CD4-positive, alpha-beta T cell treated with Interleukin-2 at 100 ng/mL for 4 hours (primary cell): ENCODE measurements around the gene PRKCQ.
"Not testable (repeated sequence)": the region's sequence is repeated elsewhere in the genome, so short reads cannot be mapped to it uniquely, and the experiment has no call there.

Experiments used
- DNase-seq: peaks from one replicate; pipeline ENCODE4 v3.0.0-alpha.2; 2020; ENCODE audit warnings: low spot score

PRKCQ gene

GRCh38 chr10:6455592-6455991 lies 124.5 kb downstream of the PRKCQ start:
- no peak for DNase-seq

- no peak for DNase-seq
Observed at GRCh38 chr10:6446711-6447110, 133.4 kb downstream of the PRKCQ start.

DNA sequence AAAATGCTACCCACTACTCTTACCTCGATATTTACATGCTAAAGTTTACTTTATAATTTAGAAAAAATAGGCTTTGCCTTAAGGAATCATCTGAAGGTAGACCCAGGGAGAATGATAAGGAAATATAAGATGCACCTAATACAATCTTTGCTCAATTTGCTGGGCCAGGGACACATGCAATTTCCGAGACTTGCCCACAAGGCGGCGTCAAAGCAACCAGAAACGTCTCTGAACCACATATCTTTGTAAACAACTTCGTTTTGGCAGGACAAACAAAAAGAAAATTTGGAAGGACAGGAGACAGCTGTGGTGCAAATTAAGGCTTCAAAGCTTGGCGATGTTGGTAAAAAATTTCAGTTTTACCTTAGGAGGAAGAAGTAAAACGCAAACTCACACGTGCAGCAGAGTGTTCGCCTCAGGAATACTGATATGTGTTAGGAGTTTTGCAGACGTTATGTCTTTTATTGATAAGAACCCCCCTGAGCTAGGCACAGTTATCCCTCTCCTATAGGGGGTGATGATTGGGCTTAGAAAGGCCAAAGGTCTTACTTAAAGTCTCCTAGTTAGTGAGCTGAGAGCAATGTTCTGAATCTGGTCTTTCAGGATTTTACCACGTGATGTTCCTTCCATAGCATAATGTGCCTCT lies 134.3 kb downstream of the PRKCQ start:
- peak; percentile 77 for DNase-seq

GRCh38 chr10:6439875-6440274 lies 140.2 kb downstream of the PRKCQ start:
- not testable (repeated sequence) for DNase-seq

DNA sequence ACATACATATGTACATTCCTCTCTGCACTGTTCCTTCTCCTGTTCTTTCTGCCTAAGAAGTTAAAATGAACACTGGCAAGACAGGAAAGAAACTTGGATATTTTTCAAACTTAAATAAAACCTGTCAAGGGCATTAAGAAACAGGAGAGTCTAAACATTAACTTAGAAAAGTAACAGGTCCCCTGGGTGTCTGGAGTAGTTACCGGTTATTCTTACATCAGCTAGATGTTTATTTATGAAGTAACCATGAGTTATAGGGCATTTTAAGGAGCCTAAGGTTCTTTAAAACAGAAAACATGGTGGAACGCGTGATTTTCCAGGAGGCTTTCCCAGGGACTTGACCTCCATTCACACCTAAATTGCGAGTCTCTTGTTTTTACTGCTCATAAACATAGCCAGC lies 148.2 kb downstream of the PRKCQ start:
- DNase-seq: no peak

DNA sequence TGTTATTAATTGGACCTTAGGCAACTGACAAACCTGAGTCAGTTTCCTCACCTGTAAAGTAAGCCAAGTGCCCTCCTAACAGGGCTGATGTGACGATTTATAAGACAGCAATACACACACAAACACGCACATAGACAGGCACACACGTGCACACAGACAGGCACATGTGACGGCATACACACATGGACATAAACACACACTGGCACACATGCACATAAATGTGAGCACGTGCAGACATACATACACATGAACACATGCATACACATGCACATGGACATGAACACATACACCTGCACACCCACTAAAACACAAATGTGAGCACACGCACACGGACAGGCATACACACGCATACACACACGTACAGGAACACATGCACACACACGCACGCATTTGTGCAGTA lies 148.9 kb downstream of the PRKCQ start:
- DNase-seq: no peak

DNA sequence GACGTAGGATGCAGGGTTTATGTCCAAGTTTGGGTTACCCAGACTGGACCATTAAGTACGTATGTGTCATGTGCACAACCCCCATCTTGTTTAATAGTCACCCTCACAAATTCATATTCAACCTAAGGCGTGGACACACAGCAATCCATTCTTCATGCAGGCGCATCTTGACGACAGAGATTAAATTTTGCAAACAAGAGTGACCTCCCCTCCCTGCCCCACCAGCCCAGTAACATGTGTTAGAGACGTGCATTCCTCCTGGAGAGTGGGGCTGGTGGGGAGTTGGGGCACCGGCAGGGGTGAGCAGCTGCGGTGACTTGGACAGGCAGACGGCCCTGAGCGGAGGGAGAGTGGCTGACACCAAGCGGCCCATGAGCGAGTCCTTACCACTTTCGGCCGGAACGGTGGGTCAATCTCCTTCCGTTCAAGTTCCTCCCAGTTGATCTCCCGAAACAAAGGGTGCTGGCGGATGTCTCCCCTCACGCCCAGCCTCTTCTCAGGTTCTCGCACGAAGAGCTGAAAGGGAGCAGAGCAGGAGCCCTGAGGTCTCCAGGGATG lies 149.6 kb downstream of the PRKCQ start:
- DNase-seq: no peak

DNA sequence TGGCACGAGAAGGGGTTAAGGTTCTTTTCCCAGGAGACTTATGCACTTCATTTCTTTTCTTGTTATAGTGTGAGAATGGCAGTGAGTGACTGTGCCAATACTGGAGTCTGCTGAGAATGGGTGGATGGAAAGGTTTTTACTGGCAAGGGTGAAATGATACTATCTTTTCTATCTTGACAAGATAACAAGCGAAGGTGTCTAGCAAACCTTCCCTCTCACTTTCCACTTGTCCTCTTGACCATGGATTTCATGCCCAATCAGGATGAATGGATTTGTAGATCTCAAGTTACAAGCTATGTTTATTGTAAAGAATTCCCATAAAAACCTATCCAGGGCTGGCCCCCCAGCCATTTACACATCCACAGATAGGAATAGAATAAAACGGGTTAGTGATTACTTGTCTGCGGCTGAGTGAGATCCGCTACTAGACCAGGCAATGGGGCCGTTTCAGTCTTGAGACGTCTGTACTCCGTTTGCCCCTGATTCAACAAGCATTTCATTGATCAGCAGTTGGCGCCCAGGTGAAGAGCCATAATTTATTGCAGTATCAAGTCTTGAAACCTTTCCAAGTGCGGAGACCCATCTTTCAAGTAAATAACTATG lies 152.6 kb downstream of the PRKCQ start:
- DNase-seq: no peak

DNA sequence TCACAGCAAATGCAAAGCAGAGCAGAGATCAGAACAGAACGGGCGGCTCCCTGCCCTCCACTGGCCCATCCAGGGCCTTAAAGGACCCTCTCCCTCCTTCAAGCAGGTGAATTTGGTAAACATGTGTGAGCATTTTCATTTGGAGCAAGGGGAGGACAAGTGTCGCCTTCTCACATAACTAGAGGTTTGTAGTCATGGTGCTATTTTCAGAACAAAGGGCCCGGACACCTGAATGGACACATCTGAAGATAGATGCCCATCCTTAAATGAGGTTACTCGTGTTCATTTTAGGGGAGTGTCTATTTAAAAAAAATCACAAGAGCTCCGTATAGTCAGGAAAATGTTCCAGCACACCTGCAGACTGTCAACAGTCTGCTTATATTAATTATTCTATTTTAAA lies 153.8 kb downstream of the PRKCQ start:
- no peak for DNase-seq

DNA sequence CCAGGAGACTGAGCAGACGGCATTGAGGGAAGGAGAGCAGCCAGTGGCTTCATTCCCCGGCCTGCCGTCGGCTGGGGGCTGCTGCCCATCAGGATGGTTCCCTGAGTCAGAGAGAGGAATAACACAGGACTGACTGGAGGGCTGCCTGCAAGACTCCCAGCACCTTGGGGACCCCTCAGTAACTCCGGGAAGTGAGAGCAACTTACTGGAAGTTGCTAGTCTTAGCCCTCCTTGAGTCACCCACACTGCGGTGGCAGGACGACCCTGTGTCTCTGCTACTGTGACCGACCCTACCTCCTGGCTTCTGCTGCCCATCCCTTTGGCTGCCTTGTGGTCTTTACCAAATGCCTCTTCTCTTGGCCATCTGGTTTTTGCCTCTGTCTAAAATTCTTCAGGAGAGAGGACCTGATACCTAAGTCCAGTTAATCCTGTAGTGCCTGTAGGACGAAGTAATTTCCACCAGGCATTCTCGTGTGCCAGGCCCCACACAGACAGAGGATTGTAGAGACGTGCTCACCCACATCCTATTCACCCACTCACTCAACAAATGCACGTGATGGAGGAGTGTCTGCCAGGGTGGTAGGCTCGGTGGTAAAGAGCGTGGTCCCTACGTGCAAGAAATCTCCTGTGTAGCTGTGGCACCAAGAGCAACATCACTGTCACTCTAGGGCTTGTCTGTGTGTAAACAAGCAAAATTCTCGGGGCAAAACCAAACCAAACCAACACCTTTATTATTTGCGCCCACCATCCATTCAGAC lies 156.5 kb downstream of the PRKCQ start:
- DNase-seq: no peak

DNA sequence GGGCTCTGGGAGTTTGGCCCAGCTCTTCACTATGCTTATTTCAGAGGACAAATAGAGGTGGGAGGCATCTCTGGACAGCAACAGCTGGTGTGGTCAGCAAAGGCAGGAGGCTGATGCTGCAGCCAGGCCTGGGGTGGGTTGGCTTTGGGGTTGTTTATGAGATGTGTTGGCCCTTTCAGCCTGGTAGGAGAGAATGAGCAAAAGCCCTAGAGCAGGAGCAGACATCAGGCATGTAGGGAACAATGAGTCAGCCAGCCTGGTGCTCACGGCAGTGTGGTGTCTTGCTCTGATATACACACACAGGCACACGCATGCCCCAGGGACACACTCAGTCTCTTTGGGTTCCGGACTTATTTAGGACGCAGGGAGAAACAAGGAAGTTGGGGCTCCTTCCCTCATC lies 157.1 kb downstream of the PRKCQ start:
- DNase-seq: no peak

DNA sequence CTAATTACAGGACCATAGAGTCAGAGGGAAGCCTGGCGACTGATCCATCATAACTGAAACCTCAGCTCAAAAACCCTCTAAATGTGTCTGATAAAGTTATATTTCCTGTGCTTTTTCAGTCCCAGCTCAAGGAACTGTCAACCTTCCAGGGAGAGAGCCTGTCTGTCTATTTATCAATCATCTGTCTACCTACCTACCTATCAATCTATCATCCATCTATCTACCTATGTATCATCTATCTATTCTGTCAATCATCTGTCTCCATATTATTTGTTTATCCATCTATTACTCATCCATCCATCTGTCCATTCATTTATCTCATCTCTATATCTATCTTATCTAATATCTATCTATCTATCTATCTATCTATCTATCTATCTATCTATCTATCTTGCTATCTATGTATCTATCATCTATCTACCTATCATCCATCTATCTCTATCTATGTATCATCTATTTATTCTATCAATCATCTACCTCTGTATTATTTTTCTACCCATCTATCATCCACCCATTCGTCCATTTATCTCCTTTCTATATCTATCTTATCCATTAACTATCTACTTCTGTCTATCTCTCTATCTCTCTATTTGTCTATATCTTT lies 161.4 kb downstream of the PRKCQ start:
- no peak for DNase-seq

DNA sequence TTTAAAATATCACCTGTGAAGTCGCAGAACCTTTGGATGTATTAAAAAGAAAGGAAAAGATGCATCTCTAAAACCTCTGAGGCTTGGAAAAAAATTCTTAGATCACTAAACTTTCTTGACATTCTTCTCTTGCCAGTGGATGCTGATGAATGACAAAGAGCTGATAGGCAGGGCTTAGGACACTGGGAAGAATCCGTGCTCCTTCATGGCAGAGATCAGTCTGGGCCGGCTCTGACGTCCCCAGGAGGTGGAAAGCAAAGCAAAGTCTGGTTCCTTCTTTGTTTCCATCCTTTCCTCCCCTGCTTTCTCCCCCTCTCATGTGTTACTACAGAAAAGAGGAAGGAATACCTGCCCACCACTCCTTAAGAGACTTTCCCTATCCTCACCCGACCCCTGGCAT lies 161.9 kb downstream of the PRKCQ start:
- DNase-seq: no peak

DNA sequence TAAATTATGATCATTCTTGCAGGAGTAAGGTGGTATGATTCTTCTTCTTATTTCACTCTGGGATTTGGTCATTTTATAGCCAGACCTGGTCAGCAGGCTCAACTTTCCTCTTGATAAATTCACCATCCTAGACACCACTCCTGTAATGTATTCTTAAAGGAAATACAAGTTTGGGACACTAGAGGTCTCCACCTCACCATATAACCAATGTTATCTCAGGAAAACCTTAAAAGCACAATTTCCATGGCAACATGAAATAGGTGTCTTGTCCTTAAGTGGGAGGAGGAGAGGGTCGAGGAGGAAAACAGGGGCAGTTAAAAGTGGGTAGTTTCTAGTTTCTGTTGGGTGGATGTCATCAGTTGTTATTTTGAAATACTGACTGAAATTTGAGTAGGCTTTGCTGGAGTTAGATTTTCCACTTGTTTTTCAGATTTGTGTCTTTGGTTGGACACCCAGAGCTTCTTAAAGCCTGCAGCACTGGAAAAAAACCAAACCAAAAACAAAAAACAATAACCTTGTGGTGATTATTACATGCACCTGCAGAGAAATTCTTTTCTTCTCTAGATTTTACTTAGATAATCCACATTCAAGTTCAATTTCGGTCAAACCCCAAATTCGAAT lies 163.1 kb downstream of the PRKCQ start:
- peak; percentile 68 for DNase-seq

- no peak for DNase-seq
Observed at GRCh38 chr10:6411436-6411835, 168.6 kb downstream of the PRKCQ start.

- DNase-seq: no peak
Observed at GRCh38 chr10:6410830-6411229, 169.2 kb downstream of the PRKCQ start.

DNA sequence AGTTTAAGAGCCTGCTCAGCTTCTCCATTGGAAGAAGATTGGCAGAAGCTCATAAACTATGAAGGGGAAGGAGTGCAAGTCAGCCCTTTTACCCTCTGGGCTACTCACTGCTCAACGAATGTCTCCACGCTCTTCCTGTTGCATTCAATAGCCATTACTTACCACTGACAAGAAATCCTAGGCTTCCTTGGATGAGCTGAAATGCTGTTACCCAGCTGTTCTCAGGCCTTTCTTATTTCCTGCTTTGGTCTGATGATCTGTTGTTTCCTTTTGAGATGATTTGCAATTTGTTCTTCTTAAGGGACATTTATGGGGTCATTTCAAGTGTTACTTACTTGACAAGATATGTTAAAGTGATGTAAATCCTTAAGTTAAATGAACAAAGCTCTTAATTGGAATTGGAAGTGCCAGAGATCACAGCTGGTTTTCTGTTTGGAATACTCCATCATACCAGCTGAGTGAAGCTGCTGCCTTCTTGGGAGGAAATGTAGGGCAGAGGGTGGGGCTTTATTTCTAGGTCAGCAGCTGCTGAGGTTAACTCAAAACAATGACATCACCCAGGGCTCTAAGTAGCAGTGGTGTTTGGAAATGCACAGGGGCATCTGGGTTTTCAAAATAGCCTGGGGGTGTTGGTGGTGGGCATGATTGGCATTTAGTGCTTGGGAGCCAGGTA lies 170.0 kb downstream of the PRKCQ start:
- DNase-seq: peak; percentile 74

DNA sequence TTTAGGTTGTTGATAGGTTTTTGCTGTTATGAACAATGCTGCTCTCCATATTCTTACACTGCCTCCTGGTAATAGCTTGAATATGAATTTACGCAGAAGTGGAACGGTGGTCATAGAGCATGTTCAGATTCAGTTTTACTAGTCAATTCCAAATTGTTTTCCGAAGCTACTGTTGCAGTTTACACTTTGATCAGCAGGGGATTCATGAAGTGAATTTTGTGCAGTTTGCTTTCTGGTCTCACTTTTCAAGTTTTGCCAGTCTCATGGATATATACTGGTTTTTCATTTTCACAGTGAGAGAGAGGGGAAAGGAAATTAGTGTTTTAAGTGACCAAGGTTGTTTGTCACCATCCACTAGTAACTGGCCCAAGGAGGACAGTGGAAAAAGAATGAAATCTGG lies 171.3 kb downstream of the PRKCQ start:
- no peak for DNase-seq

DNA sequence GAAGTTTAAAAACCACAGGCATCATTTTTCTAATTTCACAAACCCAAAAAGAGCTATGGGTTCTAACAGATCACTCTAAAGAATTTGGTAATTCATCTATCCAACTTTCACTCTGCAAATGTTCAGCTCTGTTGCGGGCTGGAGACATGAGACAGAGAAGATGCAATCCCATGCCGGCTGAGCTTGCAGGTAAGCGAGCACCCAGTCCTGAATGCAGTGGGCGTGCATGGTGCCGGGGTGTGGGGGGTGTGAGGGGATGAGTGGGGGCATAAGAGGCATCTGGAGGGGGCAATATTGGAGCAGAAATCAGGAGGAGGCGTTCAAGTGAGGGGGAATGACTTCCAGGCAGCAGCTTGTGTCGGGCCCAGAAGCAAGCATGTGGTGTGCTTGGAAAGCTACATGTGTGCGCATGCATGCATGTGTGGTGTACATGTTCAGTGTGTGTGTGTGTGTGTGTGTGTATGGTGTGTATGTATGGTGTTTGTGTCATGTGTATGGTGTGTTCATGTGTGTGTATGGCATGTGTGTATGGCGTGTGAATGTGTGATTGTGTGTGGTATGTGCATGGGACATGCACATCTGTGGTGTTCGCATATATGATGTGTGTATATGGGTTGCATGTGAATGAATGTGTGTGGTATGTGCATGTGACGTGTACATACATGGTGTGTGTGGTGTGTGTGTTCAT lies 172.9 kb downstream of the PRKCQ start:
- DNase-seq: no peak

GRCh38 chr10:6406220-6407033 lies 173.6 kb downstream of the PRKCQ start:
- peak; percentile 38 for DNase-seq
